PC-3 (cell line): ENCODE results near the gene PDGFB.

Source experiments
- EZH2 ChIP-seq: fragments of 300-600 bp; sonication (generic); IDR thresholded peaks from one replicate; pipeline ENCODE4 v1.6.1; 2017; ENCODE audit warnings: antibody characterized with exemption, mild to moderate bottlenecking, low read length; ENCODE audit not compliant: unreplicated experiment
- TF ChIP-seq, protein P1 (sequence below): fragments of 300-600 bp; sonication (generic); conservative IDR thresholded peaks from 2 replicates; pipeline ENCODE4 v1.5.1; 2017; ENCODE audit warnings: antibody characterized with exemption, low read depth, mild to moderate bottlenecking, low read length

DNA sequence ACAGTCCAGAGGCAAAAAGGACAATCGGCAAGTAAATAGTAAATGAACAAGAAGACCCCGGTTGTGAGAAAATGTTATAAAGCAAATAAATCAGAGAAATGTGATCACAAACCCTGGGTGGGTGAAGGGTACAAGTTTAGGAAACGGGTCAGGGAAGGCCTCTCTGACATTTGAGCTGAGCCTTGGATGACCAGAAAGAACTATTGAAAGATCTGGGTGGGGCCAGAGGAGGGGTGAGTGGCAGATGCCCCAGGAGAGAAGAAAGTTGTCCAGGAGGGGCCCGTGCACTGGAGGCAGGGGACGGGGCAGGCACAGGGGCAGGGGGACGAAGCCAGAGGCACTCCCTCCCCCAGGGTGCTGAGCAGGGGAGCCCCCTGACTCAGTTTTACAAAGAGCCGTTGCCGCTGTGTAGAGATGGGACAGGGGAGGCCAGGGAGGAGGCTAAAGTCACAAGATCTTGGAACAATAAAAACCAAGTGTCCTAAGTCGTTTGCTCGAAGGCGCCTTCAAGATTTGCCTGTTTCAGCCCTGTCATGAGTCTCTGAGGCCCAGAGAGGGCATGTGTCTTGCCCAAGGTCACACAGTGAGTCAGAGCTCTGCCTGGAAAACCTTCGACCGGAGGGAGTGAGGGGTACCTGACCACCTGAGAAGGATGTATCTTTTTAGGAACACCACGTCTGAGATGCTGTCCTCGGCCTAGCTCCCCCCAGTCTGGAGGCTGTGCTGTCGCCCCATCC, 10.8 kb upstream of the PDGFB start:
- TF ChIP-seq, protein P1, sequence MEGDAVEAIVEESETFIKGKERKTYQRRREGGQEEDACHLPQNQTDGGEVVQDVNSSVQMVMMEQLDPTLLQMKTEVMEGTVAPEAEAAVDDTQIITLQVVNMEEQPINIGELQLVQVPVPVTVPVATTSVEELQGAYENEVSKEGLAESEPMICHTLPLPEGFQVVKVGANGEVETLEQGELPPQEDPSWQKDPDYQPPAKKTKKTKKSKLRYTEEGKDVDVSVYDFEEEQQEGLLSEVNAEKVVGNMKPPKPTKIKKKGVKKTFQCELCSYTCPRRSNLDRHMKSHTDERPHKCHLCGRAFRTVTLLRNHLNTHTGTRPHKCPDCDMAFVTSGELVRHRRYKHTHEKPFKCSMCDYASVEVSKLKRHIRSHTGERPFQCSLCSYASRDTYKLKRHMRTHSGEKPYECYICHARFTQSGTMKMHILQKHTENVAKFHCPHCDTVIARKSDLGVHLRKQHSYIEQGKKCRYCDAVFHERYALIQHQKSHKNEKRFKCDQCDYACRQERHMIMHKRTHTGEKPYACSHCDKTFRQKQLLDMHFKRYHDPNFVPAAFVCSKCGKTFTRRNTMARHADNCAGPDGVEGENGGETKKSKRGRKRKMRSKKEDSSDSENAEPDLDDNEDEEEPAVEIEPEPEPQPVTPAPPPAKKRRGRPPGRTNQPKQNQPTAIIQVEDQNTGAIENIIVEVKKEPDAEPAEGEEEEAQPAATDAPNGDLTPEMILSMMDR, result no peak
- TF ChIP-seq EZH2, result no peak
